ENCODE results near the gene RECQL. TPM values are rescaled to one million over a fixed set of nuclear protein-coding genes. Genes with fewer than 3 reads are reported as not detected.
A peak's percentile ranks its signal among the peaks of the same experiment; 100 is the strongest.

RECQL gene
- total RNA-seq, result 100 to 1,000 TPM in 1 of 2 donors, 10 to 100 TPM in 1; 86.4 to 126 TPM

GRCh38 chr12:21501258-21502163, at the start of gene RECQL, which contains the start of gene GOLT1B:
TSS of gene RECQL (minus strand) at chr12:21501635. CDS start at chr12:21499570, 2,065 bp downstream.
TSS of gene GOLT1B (plus strand) at chr12:21501789. CDS start at chr12:21501924, 135 bp downstream.
- Mint-ChIP-seq H3K9me3 (no peaks in the 10 kb centered on the region), H3K36me3 (peaks cover 15 to 29% of the 10 kb centered on the region in 2 donors), H3K27ac (no peak within 1 kb of the TSS)
- peak; percentile 83 to 94 for DNase-seq (ENCODE audit: low spot score in 2 of 2)
- peak; percentile 95 to 98 for ATAC-seq

- DNase-seq (ENCODE audit: low spot score in 2 of 2), result no peak
- ATAC-seq, result peak; percentile 66 to 97
- Mint-ChIP-seq H3K36me3 (peaks cover 0 to 4% of the 10 kb centered on the region in 2 donors), H3K9me3 (no peaks in the 10 kb centered on the region), H3K27ac (no peak overlapping the region)
These were observed 46.0 kb upstream of the RECQL start for GRCh38 chr12:21547437-21547836.

- ATAC-seq, result no peak
- peaks cover 0 to 4% of the 10 kb centered on the region in 2 donors for H3K36me3 Mint-ChIP-seq
- H3K27ac Mint-ChIP-seq, result no peak overlapping the region
- DNase-seq (ENCODE audit: low spot score in 2 of 2), result no peak
- no peaks in the 10 kb centered on the region for H3K9me3 Mint-ChIP-seq
These were observed 45.3 kb upstream of the RECQL start for GRCh38 chr12:21546716-21547115.

GRCh38 chr12:21545557-21545956, 44.1 kb upstream of the RECQL start:
- Mint-ChIP-seq H3K9me3 (no peaks in the 10 kb centered on the region), H3K36me3 (peaks cover 0 to 4% of the 10 kb centered on the region in 2 donors), H3K27ac (no peak overlapping the region)
- no peak for DNase-seq (ENCODE audit: low spot score in 2 of 2)
- no peak for ATAC-seq

- no peak for ATAC-seq
- Mint-ChIP-seq H3K36me3 (peaks cover 0 to 4% of the 10 kb centered on the region in 2 donors), H3K27ac (no peak overlapping the region), H3K9me3 (no peaks in the 10 kb centered on the region)
- DNase-seq (ENCODE audit: low spot score in 2 of 2), result no peak
These were observed 41.7 kb upstream of the RECQL start for GRCh38 chr12:21543151-21543550.

- no peak for DNase-seq (ENCODE audit: low spot score in 2 of 2)
- ATAC-seq, result no peak
- Mint-ChIP-seq H3K9me3 (no peaks in the 10 kb centered on the region), H3K27ac (no peak overlapping the region), H3K36me3 (peaks cover 0 to 4% of the 10 kb centered on the region in 2 donors)
These were observed 41.0 kb upstream of the RECQL start for GRCh38 chr12:21542403-21542802.

- H3K36me3 Mint-ChIP-seq, result peaks cover 0 to 4% of the 10 kb centered on the region in 2 donors
- ATAC-seq, result no peak
- DNase-seq (ENCODE audit: low spot score in 2 of 2), result no peak
- no peak overlapping the region for H3K27ac Mint-ChIP-seq
- H3K9me3 Mint-ChIP-seq, result no peaks in the 10 kb centered on the region
These were observed 40.3 kb upstream of the RECQL start for GRCh38 chr12:21541773-21542172.

GRCh38 chr12:21539797-21540196, 38.4 kb upstream of the RECQL start:
- H3K9me3 Mint-ChIP-seq, result no peaks in the 10 kb centered on the region
- H3K36me3 Mint-ChIP-seq, result peaks cover 0 to 4% of the 10 kb centered on the region in 2 donors
- ATAC-seq, result peak; percentile 72 to 98
- H3K27ac Mint-ChIP-seq, result peak overlapping the region in 1 of 2 donors; percentile 65
- no peak for DNase-seq (ENCODE audit: low spot score in 2 of 2)

GRCh38 chr12:21538061-21538653, 36.7 kb upstream of the RECQL start:
- Mint-ChIP-seq H3K27ac (no peak overlapping the region), H3K36me3 (no peaks in the 10 kb centered on the region), H3K9me3 (no peaks in the 10 kb centered on the region)
- ATAC-seq (no peak), DNase-seq (ENCODE audit: low spot score in 2 of 2) (no peak)

- no peak for DNase-seq (ENCODE audit: low spot score in 2 of 2)
- no peaks in the 10 kb centered on the region for H3K36me3 Mint-ChIP-seq
- no peak for ATAC-seq
- peaks cover 7 to 9% of the 10 kb centered on the region in 2 donors for H3K9me3 Mint-ChIP-seq
- no peak overlapping the region for H3K27ac Mint-ChIP-seq
These were observed 28.0 kb upstream of the RECQL start for GRCh38 chr12:21529456-21529855.

GRCh38 chr12:21528953-21529352, 27.5 kb upstream of the RECQL start:
- Mint-ChIP-seq H3K36me3 (no peaks in the 10 kb centered on the region), H3K9me3 (peaks cover 7 to 12% of the 10 kb centered on the region in 2 donors), H3K27ac (no peak overlapping the region)
- ATAC-seq (no peak), DNase-seq (ENCODE audit: low spot score in 2 of 2) (no peak)

GRCh38 chr12:21527451-21528180, 26.2 kb upstream of the RECQL start:
- H3K36me3 Mint-ChIP-seq, result no peaks in the 10 kb centered on the region
- no peak overlapping the region for H3K27ac Mint-ChIP-seq
- ATAC-seq (peak; percentile 96 to 97), DNase-seq (ENCODE audit: low spot score in 2 of 2) (peak; percentile 62 to 72)
- peaks cover 7 to 12% of the 10 kb centered on the region in 2 donors for H3K9me3 Mint-ChIP-seq

GRCh38 chr12:21526721-21527345, 25.4 kb upstream of the RECQL start:
- DNase-seq (ENCODE audit: low spot score in 2 of 2), result no peak
- no peak overlapping the region for H3K27ac Mint-ChIP-seq
- ATAC-seq, result no peak
- H3K36me3 Mint-ChIP-seq, result no peaks in the 10 kb centered on the region
- H3K9me3 Mint-ChIP-seq, result peaks cover 7 to 12% of the 10 kb centered on the region in 2 donors

GRCh38 chr12:21526053-21526452, 24.6 kb upstream of the RECQL start, which contains the start of gene SPX:
TSS of gene SPX (plus strand) at chr12:21526296. CDS start at chr12:21526473, 177 bp downstream.
- Mint-ChIP-seq H3K27ac (no peak within 1 kb of the TSS), H3K36me3 (no peaks in the 10 kb centered on the region), H3K9me3 (peaks cover 7 to 12% of the 10 kb centered on the region in 2 donors)

GRCh38 chr12:21523148-21523547, 21.7 kb upstream of the RECQL start:
- DNase-seq (ENCODE audit: low spot score in 2 of 2) (no peak), ATAC-seq (no peak)
- peaks cover 7 to 12% of the 10 kb centered on the region in 2 donors for H3K9me3 Mint-ChIP-seq
- no peak overlapping the region for H3K27ac Mint-ChIP-seq
- no peaks in the 10 kb centered on the region for H3K36me3 Mint-ChIP-seq

More at GRCh38 chr12:21526053-21526452, 24.6 kb upstream of the RECQL start, which contains the start of gene SPX:
- DNase-seq (ENCODE audit: low spot score in 2 of 2) (no peak), ATAC-seq (no peak)

GRCh38 chr12:21521541-21521940, 20.1 kb upstream of the RECQL start:
- DNase-seq (ENCODE audit: low spot score in 2 of 2), result no peak
- no peak overlapping the region for H3K27ac Mint-ChIP-seq
- ATAC-seq, result no peak
- peaks cover 0 to 5% of the 10 kb centered on the region in 2 donors for H3K36me3 Mint-ChIP-seq
- peaks cover 7 to 12% of the 10 kb centered on the region in 2 donors for H3K9me3 Mint-ChIP-seq

Measured in activated naive CD4-positive, alpha-beta T cell treated with anti-CD3 and anti-CD28 coated beads, Interleukin-2, amount 50 U/mL, for 72 hours (primary cell).